ENCODE data around the gene FOSL2. TPM values are rescaled to one million over a fixed set of nuclear protein-coding genes. Genes with fewer than 3 reads are reported as not detected.

The FOSL2 gene
- total RNA-seq, 1 donor from 2014 or later = 1.3 TPM

DNA sequence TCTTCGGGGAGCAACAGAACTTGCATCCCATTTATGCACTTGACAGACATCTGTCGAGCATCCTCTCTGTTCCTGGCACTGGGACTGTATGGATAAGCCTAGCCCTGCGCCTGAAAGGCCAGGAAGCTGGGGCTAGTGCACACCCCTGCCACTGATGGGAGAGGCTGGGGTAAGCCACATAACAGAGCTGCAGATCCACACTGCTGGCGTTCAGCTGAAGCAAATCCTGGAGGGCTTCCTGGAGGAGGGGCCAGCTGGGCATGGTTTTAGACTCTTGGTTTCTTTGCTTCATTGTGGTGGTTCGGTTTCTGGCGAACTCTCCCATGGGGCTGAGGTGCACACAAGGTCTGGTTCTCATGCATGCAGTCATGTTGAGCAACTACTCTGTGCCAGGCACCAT is 45.5 kb upstream of the FOSL2 start:
- peak overlapping the region; percentile 37 for H3K27ac Mint-ChIP-seq
- H3K9me3 ChIP-seq (ENCODE audit: low read depth) = no peaks in the 10 kb centered on the region

DNA sequence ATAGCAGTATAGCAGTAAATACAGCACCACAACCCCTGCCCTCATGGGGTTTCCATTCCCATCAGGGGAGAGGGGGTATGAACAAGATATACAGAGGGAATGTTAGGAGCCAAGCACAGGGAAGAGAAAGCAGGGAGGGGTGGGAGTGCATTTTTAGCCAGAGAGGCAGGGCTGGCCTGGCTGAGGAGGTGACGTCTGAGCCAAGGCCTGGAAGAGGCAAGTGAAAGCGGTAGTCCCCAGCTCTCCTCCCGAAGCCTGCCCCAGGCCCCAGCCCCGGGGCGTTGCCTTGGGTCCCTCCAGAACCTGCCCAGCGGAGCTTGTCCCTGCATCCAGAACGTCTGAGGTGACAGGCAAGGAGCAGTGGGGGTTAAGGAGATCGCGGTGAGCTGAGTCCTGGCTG is 45.1 kb upstream of the FOSL2 start:
- H3K4me1 Mint-ChIP-seq = peaks cover 40% of the 10 kb centered on the region
- H3K27ac Mint-ChIP-seq = peak overlapping the region; percentile 37
- no peak overlapping the region for H3K27ac ChIP-seq
- DNase-seq (ENCODE audit: low spot score) = no peak
- H3K36me3 Mint-ChIP-seq = no peaks in the 10 kb centered on the region
- H4K20me1 ChIP-seq (ENCODE audit: low read depth) = no peaks in the 10 kb centered on the region
- no peaks in the 10 kb centered on the region for H3K9me3 Mint-ChIP-seq
- H2AFZ ChIP-seq (replicated peaks) = no peak overlapping the region
- no peak overlapping the region for H3K4me3 Mint-ChIP-seq
- H3K36me3 ChIP-seq = no peaks in the 10 kb centered on the region
- TF ChIP-seq, protein P1, sequence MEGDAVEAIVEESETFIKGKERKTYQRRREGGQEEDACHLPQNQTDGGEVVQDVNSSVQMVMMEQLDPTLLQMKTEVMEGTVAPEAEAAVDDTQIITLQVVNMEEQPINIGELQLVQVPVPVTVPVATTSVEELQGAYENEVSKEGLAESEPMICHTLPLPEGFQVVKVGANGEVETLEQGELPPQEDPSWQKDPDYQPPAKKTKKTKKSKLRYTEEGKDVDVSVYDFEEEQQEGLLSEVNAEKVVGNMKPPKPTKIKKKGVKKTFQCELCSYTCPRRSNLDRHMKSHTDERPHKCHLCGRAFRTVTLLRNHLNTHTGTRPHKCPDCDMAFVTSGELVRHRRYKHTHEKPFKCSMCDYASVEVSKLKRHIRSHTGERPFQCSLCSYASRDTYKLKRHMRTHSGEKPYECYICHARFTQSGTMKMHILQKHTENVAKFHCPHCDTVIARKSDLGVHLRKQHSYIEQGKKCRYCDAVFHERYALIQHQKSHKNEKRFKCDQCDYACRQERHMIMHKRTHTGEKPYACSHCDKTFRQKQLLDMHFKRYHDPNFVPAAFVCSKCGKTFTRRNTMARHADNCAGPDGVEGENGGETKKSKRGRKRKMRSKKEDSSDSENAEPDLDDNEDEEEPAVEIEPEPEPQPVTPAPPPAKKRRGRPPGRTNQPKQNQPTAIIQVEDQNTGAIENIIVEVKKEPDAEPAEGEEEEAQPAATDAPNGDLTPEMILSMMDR (IDR thresholded peaks at IDR 0.05) = no peak
- no peak for TF ChIP-seq EZH2phosphoT487 (IDR thresholded peaks at IDR 0.05)
- no peak for TF ChIP-seq EZH2 (IDR thresholded peaks at IDR 0.05)
- H3K9me3 ChIP-seq (ENCODE audit: low read depth) = no peaks in the 10 kb centered on the region
- no peak overlapping the region for H3K4me3 ChIP-seq
- peaks cover 34% of the 10 kb centered on the region for H3K4me1 ChIP-seq
- no peaks in the 10 kb centered on the region for H3K79me2 ChIP-seq (ENCODE audit: low read depth)
- peaks cover 9% of the 10 kb centered on the region for H3K27me3 Mint-ChIP-seq (ENCODE audit: insufficient read depth, low read depth)
- no peak overlapping the region for H3K9ac ChIP-seq
- no peaks in the 10 kb centered on the region for H3F3A ChIP-seq (ENCODE audit: low read depth)
- H3K27me3 ChIP-seq = no peaks in the 10 kb centered on the region
- H3K4me2 ChIP-seq = no peak overlapping the region

More for the DNA sequence above, 45.5 kb upstream of the FOSL2 start:
- Mint-ChIP-seq H3K36me3 (no peaks in the 10 kb centered on the region), H3K9me3 (no peaks in the 10 kb centered on the region), H3K4me1 (peaks cover 42% of the 10 kb centered on the region), H3K27me3 (ENCODE audit: insufficient read depth, low read depth) (peaks cover 11% of the 10 kb centered on the region), H3K4me3 (no peak overlapping the region)
- H3K4me2 ChIP-seq = no peak overlapping the region
- no peaks in the 10 kb centered on the region for H4K20me1 ChIP-seq (ENCODE audit: low read depth)
- no peaks in the 10 kb centered on the region for H3K79me2 ChIP-seq (ENCODE audit: low read depth)
- H2AFZ ChIP-seq (replicated peaks) = no peak overlapping the region
- no peaks in the 10 kb centered on the region for H3F3A ChIP-seq (ENCODE audit: low read depth)
- DNase-seq (ENCODE audit: low spot score) = no peak
- no peak for TF ChIP-seq EZH2phosphoT487 (IDR thresholded peaks at IDR 0.05)
- TF ChIP-seq EZH2 (IDR thresholded peaks at IDR 0.05) = no peak
- TF ChIP-seq, protein P1 (IDR thresholded peaks at IDR 0.05) = no peak
- no peaks in the 10 kb centered on the region for H3K27me3 ChIP-seq
- peaks cover 35% of the 10 kb centered on the region for H3K4me1 ChIP-seq
- H3K36me3 ChIP-seq = no peaks in the 10 kb centered on the region
- no peak overlapping the region for H3K4me3 ChIP-seq
- H3K9ac ChIP-seq = no peak overlapping the region
- H3K27ac ChIP-seq = no peak overlapping the region

DNA sequence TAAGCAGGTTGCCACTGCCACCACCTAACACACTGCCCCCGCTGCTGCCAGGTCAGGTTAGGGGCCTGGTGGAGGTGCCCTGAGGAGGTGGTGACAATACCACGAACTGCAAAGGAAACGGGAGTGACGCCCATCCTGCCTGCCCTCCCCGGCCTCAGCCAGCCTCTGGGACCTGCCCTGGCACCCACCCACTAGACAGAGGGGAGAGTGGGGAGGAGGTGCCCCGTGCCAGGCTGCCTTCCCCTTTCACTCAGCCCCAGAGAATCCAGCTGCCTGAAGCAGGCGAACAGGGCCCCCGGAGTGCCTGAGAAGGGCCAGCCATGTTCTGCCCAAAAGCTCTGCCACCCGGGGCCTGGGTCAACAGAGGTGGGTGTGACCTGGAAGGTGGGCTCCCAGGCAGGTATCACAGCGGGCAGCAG is 44.5 kb upstream of the FOSL2 start:
- no peaks in the 10 kb centered on the region for H3K9me3 Mint-ChIP-seq
- Histone ChIP-seq H4K20me1 (ENCODE audit: low read depth) (no peaks in the 10 kb centered on the region), H3K79me2 (ENCODE audit: low read depth) (no peaks in the 10 kb centered on the region), H3K36me3 (no peaks in the 10 kb centered on the region), H3F3A (ENCODE audit: low read depth) (no peaks in the 10 kb centered on the region), H3K9ac (no peak overlapping the region), H3K4me3 (no peak overlapping the region), H2AFZ (replicated peaks) (no peak overlapping the region), H3K4me2 (no peak overlapping the region), H3K9me3 (ENCODE audit: low read depth) (no peaks in the 10 kb centered on the region), H3K4me1 (peaks cover 29% of the 10 kb centered on the region), H3K27ac (no peak overlapping the region), H3K27me3 (no peaks in the 10 kb centered on the region)
- TF ChIP-seq, protein P1 (IDR thresholded peaks at IDR 0.05) = no peak
- TF ChIP-seq EZH2 (IDR thresholded peaks at IDR 0.05) (no peak), EZH2phosphoT487 (IDR thresholded peaks at IDR 0.05) (no peak)
- no peaks in the 10 kb centered on the region for H3K36me3 Mint-ChIP-seq
- H3K4me3 Mint-ChIP-seq = no peak overlapping the region
- H3K4me1 Mint-ChIP-seq = peaks cover 36% of the 10 kb centered on the region
- DNase-seq (ENCODE audit: low spot score) = no peak
- no peak overlapping the region for H3K27ac Mint-ChIP-seq
- peaks cover 6% of the 10 kb centered on the region for H3K27me3 Mint-ChIP-seq (ENCODE audit: insufficient read depth, low read depth)
